A673 (cell line): ENCODE results near the gene GET4.

Source experiments
- CTCF ChIP-seq: fragments of 300-800, 200-600 bp; sonication (generic); conservative IDR thresholded peaks from 2 replicates; pipeline ENCODE4 v1.5.1; 2017; ENCODE audit warnings: low read depth, mild to moderate bottlenecking, antibody characterized with exemption, low read length, moderate library complexity, mixed read lengths
- EZH2 ChIP-seq: fragments of 200-600 bp; sonication (generic); IDR thresholded peaks from 2 replicates; pipeline ENCODE4 v1.6.1; 2017; ENCODE audit warnings: borderline replicate concordance, low read depth, mild to moderate bottlenecking, mixed read lengths, antibody characterized with exemption, low read length; ENCODE audit not compliant: poor library complexity, severe bottlenecking

GRCh38 chr7:939843-940242, 63.5 kb downstream of the GET4 start:
- TF ChIP-seq CTCF: no peak
- no peak for TF ChIP-seq EZH2
